GM19328 (cell line): ENCODE results near the gene IFI35.
"Not testable (repeated sequence)": the region's sequence is repeated elsewhere in the genome, so short reads cannot be mapped to it uniquely, and the experiment has no call there.

Source experiments
- ATAC-seq: cut with Tn5 transposase; IDR thresholded peaks from one replicate; pipeline ENCODE4 v1.9.1; 2021; ENCODE audit warnings: mild to moderate bottlenecking, moderate library complexity; ENCODE audit not compliant: unreplicated experiment

The IFI35 gene

DNA sequence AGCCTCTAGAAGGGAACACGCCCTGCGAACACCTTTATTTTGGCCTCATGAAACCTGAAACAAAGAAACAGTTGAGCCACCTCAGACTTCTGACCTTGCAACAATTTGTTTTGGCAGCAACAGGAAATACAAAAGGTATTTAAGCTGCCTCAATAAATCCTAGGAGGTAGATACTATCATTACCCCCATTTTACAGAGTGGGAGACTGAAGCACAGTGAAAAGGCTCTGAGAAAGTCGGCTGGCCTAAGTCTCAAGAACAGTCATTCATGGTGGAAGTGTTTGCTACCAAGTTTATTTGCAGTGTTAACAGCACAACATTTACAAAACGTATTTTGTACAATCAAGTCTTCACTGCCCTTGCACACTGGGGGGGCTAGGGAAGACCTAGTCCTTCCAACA, 37.4 kb downstream of the IFI35 start:
- ATAC-seq, result no peak

- ATAC-seq, result no peak
These were observed 45.4 kb downstream of the IFI35 start for GRCh38 chr17:43051969-43052368.

DNA sequence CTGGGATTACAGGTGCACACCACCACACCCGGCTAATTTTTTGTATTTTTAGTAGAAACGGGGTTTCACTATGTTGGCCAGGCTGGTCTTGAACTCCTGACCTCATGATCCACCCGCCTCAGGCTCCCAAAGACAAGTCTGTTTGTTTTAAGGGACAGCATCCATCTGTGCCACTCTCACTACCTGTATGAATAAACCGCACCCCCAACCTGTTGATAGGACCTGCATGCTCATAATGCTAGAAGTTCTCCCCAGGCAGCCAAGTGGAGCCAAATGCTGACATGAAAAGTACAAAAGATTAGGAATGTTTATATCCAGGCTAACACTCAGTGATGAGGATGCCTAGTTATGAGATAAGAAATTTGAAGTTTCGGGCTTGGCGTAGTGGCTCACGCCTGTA, 46.4 kb downstream of the IFI35 start:
- ATAC-seq, result not testable (repeated sequence)

- no peak for ATAC-seq
These were observed 49.5 kb downstream of the IFI35 start for GRCh38 chr17:43056051-43056450.

DNA sequence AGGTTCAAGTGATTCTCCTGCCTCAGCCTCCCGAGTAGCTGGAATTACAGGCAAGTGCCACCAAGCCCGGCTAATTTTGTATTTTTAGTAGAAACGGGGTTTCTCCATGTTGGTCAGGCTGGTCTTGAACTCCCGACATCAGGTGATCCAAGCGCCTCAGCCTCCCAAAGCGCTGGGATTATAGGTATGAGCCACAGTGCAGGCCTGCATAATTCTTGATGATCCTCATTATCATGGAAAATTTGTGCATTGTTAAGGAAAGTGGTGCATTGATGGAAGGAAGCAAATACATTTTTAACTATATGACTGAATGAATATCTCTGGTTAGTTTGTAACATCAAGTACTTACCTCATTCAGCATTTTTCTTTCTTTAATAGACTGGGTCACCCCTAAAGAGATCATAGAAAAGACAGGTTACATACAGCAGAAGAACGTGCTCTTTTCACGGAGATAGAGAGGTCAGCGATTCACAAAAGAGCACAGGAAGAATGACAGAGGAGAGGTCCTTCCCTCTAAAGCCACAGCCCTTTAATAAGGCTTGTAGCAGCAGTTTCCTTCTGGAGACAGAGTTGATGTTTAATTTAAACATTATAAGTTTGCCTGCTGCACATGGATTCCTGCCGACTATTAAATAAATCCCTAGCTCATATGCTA, 56.5 kb downstream of the IFI35 start:
- no peak for ATAC-seq
